HAP-1 (cell line): ENCODE measurements around the gene GMPPA.

Experiments
- DNase-seq, 2 experiments: peaks; one replicate each; pipeline ENCODE4 v3.0.0-alpha.2; 2016 to 2020; ENCODE audit warnings: low spot score in 2 of 2
- H3K27me3 ChIP-seq: fragments of 250-450 bp; sonication (Bioruptor Pico); 2 replicates; pipeline ENCODE4 v1.5.1; 2020; ENCODE audit warnings: low read depth, mild to moderate bottlenecking, moderate library complexity
- H3K36me3 ChIP-seq: fragments of 250-450 bp; sonication (Bioruptor Pico); replicated peaks from 2 replicates; pipeline ENCODE4 v1.5.1; 2020; ENCODE audit warnings: mild to moderate bottlenecking
- H3K4me1 ChIP-seq: fragments of 250-450 bp; sonication (Bioruptor Pico); 2 replicates; pipeline ENCODE4 v1.5.1; 2020; ENCODE audit warnings: mild to moderate bottlenecking
- H3K4me3 ChIP-seq: fragments of 250-450 bp; sonication (Bioruptor Pico); 2 replicates; pipeline ENCODE4 v1.5.1; 2020; ENCODE audit warnings: mild to moderate bottlenecking, moderate library complexity
- H3K9me3 ChIP-seq: fragments of 250-450 bp; sonication (Bioruptor Pico); 2 replicates; pipeline ENCODE4 v1.5.1; 2020; ENCODE audit warnings: mild to moderate bottlenecking, moderate library complexity
- in situ Hi-C: fragments of 300-500 bp; cut with MboI; formaldehyde crosslinking; loops from 3 replicates; pipeline ENCODE4 v1.14.3; 2020; ENCODE audit warnings: low sequenced_read_pairs, inconsistent platforms, mixed read lengths

Gene GMPPA

GRCh38 chr2:219519526-219519916, 20.8 kb downstream of the GMPPA start:
- no peaks in the 10 kb centered on the region for H3K9me3 ChIP-seq
- no peak overlapping the region for H3K4me3 ChIP-seq
- no peak for DNase-seq
- H3K36me3 ChIP-seq = no peaks in the 10 kb centered on the region
- peaks cover 35% of the 10 kb centered on the region for H3K27me3 ChIP-seq
- H3K4me1 ChIP-seq = peaks cover 7% of the 10 kb centered on the region
- in situ Hi-C loops = no loop called here

GRCh38 chr2:219520079-219520478, 21.4 kb downstream of the GMPPA start:
- Histone ChIP-seq H3K9me3 (no peaks in the 10 kb centered on the region), H3K27me3 (peaks cover 29% of the 10 kb centered on the region), H3K4me3 (no peak overlapping the region), H3K4me1 (peaks cover 7% of the 10 kb centered on the region), H3K36me3 (no peaks in the 10 kb centered on the region)
- DNase-seq = no peak
- in situ Hi-C loops = no loop called here

- H3K9me3 ChIP-seq = no peaks in the 10 kb centered on the region
- in situ Hi-C loops = no loop called here
- no peaks in the 10 kb centered on the region for H3K36me3 ChIP-seq
- H3K4me1 ChIP-seq = peaks cover 7% of the 10 kb centered on the region
- peak; percentile 50 to 81 for DNase-seq
- no peak overlapping the region for H3K4me3 ChIP-seq
- peaks cover 17% of the 10 kb centered on the region for H3K27me3 ChIP-seq
Observed at GRCh38 chr2:219521066-219521880, 22.6 kb downstream of the GMPPA start.

GRCh38 chr2:219522111-219523030, 23.7 kb downstream of the GMPPA start:
- DNase-seq = peak; percentile 24 to 70
- H3K4me1 ChIP-seq = peaks cover 7% of the 10 kb centered on the region
- no peak overlapping the region for H3K4me3 ChIP-seq

GRCh38 chr2:219523031-219523671, 24.5 kb downstream of the GMPPA start:
- no peak overlapping the region for H3K4me3 ChIP-seq
- no peaks in the 10 kb centered on the region for H3K36me3 ChIP-seq
- DNase-seq = no peak
- no peaks in the 10 kb centered on the region for H3K9me3 ChIP-seq
- in situ Hi-C loops = no loop called here
- H3K27me3 ChIP-seq = peaks cover 18% of the 10 kb centered on the region
- peaks cover 7% of the 10 kb centered on the region for H3K4me1 ChIP-seq

More at GRCh38 chr2:219522111-219523030, 23.7 kb downstream of the GMPPA start:
- Histone ChIP-seq H3K27me3 (peaks cover 15% of the 10 kb centered on the region), H3K36me3 (no peaks in the 10 kb centered on the region), H3K9me3 (no peaks in the 10 kb centered on the region)
- in situ Hi-C loops = no loop called here

- H3K4me3 ChIP-seq = no peak overlapping the region
- H3K4me1 ChIP-seq = peaks cover 7% of the 10 kb centered on the region
- DNase-seq = no peak
- no peaks in the 10 kb centered on the region for H3K36me3 ChIP-seq
- H3K9me3 ChIP-seq = no peaks in the 10 kb centered on the region
- in situ Hi-C loops = loop anchor here (5.0 kb wide), 1 partner anchor 53 kb away; no protein-coding TSS in a partner anchor
- peaks cover 29% of the 10 kb centered on the region for H3K27me3 ChIP-seq
Observed at GRCh38 chr2:219524817-219525216, 26.1 kb downstream of the GMPPA start.

- H3K4me1 ChIP-seq = peaks cover 7% of the 10 kb centered on the region
- peaks cover 32% of the 10 kb centered on the region for H3K27me3 ChIP-seq
- H3K4me3 ChIP-seq = no peak overlapping the region
- no peaks in the 10 kb centered on the region for H3K36me3 ChIP-seq
- DNase-seq = no peak
- in situ Hi-C loops = loop anchor here (5.0 kb wide), 1 partner anchor 53 kb away; no protein-coding TSS in a partner anchor
- H3K9me3 ChIP-seq = no peaks in the 10 kb centered on the region
Observed at GRCh38 chr2:219525533-219526232, 27.0 kb downstream of the GMPPA start.

- H3K27me3 ChIP-seq = peaks cover 37% of the 10 kb centered on the region
- in situ Hi-C loops = loop anchor here (5.0 kb wide), 1 partner anchor 54 kb away; no protein-coding TSS in a partner anchor
- H3K9me3 ChIP-seq = no peaks in the 10 kb centered on the region
- DNase-seq = no peak
- H3K4me1 ChIP-seq = peaks cover 7% of the 10 kb centered on the region
- no peak overlapping the region for H3K4me3 ChIP-seq
- no peaks in the 10 kb centered on the region for H3K36me3 ChIP-seq
Observed at GRCh38 chr2:219526320-219527075, 27.8 kb downstream of the GMPPA start.

- DNase-seq = no peak
- H3K36me3 ChIP-seq = no peaks in the 10 kb centered on the region
- peaks cover 3% of the 10 kb centered on the region for H3K4me1 ChIP-seq
- H3K4me3 ChIP-seq = no peak overlapping the region
- peaks cover 43% of the 10 kb centered on the region for H3K27me3 ChIP-seq
- H3K9me3 ChIP-seq = no peaks in the 10 kb centered on the region
- in situ Hi-C loops = loop anchor here (5.0 kb wide), 1 partner anchor 55 kb away; no protein-coding TSS in a partner anchor
Observed at GRCh38 chr2:219527076-219527394, 28.3 kb downstream of the GMPPA start.

GRCh38 chr2:219527472-219527871, 28.8 kb downstream of the GMPPA start:
- in situ Hi-C loops = loop anchor here (5.0 kb wide), 1 partner anchor 55 kb away; no protein-coding TSS in a partner anchor

GRCh38 chr2:219530048-219530963, 31.6 kb downstream of the GMPPA start:
- Histone ChIP-seq H3K9me3 (no peaks in the 10 kb centered on the region), H3K36me3 (no peaks in the 10 kb centered on the region), H3K4me1 (no peaks in the 10 kb centered on the region), H3K27me3 (peaks cover 55% of the 10 kb centered on the region), H3K4me3 (no peak overlapping the region)
- in situ Hi-C loops = loop anchor here (5.0 kb wide), 1 partner anchor 128 kb away; no protein-coding TSS in a partner anchor
- peak; percentile 82 to 94 for DNase-seq

More at GRCh38 chr2:219527472-219527871, 28.8 kb downstream of the GMPPA start:
- Histone ChIP-seq H3K4me1 (peaks cover 3% of the 10 kb centered on the region; the same call in 1 of the 2 replicates), H3K27me3 (peaks cover 47% of the 10 kb centered on the region), H3K36me3 (no peaks in the 10 kb centered on the region), H3K9me3 (no peaks in the 10 kb centered on the region), H3K4me3 (no peak overlapping the region)
- DNase-seq = no peak
